PC-3 (cell line): ENCODE measurements around the gene MPST. TPM values are rescaled to one million over a fixed set of nuclear protein-coding genes. Genes with fewer than 3 reads are reported as not detected.
A peak's percentile ranks its signal among the peaks of the same experiment; 100 is the strongest.

Source experiments
- ATAC-seq: fragments of 200-7000 bp; cut with Tn5 transposase; 2 replicates; pipeline ENCODE4 v1.9.1; 2020; ENCODE audit warnings: mild to moderate bottlenecking, moderate library complexity
- BruUV-seq: library from RNA; stranded (reverse); fragments of 400-500 nt; replicated peaks from 2 replicates; lab custom pipeline; 2021; lab: Mats Ljungman, UMichigan
- CTCF ChIA-PET: fragments of 300-600 bp; sonication (Branson Sonifier 250); formaldehyde crosslinking; loops from one replicate; lab custom pipeline; 2022; ENCODE audit warnings: antibody characterized with exemption; lab: Charles Lee
- POLR2A ChIA-PET: fragments of 300-600 bp; sonication (Branson Sonifier 250); formaldehyde crosslinking; loops from one replicate; lab custom pipeline; 2022; ENCODE audit warnings: antibody characterized with exemption; ENCODE audit not compliant: unreplicated experiment; lab: Charles Lee
- DNase-seq: peaks from one replicate; pipeline ENCODE4 v3.0.0-alpha.2; 2015
- H2AFZ ChIP-seq: fragments of 300-600 bp; sonication (generic); 2 replicates; pipeline ENCODE4 v1.6.0; 2016; ENCODE audit warnings: antibody characterized with exemption, low read length
- H3F3A ChIP-seq: fragments of 300-600 bp; sonication (generic); one replicate; pipeline ENCODE4 v1.6.0; 2017; ENCODE audit warnings: antibody characterized with exemption, low read length, control low read depth, mild to moderate bottlenecking; ENCODE audit not compliant: unreplicated experiment
- H3K27ac ChIP-seq: fragments of 300-600 bp; sonication (generic); 2 replicates; pipeline ENCODE4 v1.5.1; 2016; ENCODE audit warnings: mild to moderate bottlenecking, low read length
- H3K27me3 ChIP-seq: fragments of 300-600 bp; sonication (generic); 2 replicates; pipeline ENCODE4 v1.6.1; 2016; ENCODE audit warnings: low read length, mixed read lengths
- H3K36me3 ChIP-seq: fragments of 300-600 bp; sonication (generic); 2 replicates; pipeline ENCODE4 v1.6.1; 2016; ENCODE audit warnings: low read depth, mixed run types, low read length, mixed read lengths
- H3K4me1 ChIP-seq: fragments of 300-600 bp; sonication (generic); 2 replicates; pipeline ENCODE4 v1.5.1; 2016; ENCODE audit warnings: low read length; ENCODE audit not compliant: insufficient read depth
- H3K4me2 ChIP-seq: fragments of 300-600 bp; sonication (generic); 2 replicates; pipeline ENCODE4 v1.6.0; 2016; ENCODE audit warnings: low read length
- H3K4me3 ChIP-seq: fragments of 300-600 bp; sonication (generic); 2 replicates; pipeline ENCODE4 v1.5.1; 2016; ENCODE audit warnings: mild to moderate bottlenecking, low read length, mixed read lengths
- H3K79me2 ChIP-seq: fragments of 300-600 bp; sonication (generic); 2 replicates; pipeline ENCODE4 v1.6.1; 2017; ENCODE audit warnings: low read length, mixed read lengths
- H3K9ac ChIP-seq: fragments of 300-600 bp; sonication (generic); 2 replicates; pipeline ENCODE4 v1.6.0; 2016; ENCODE audit warnings: mild to moderate bottlenecking, low read length
- H3K9me2 ChIP-seq: fragments of 300-600 bp; sonication (generic); replicated peaks from 2 replicates; pipeline ENCODE4 v1.6.1; 2016; ENCODE audit warnings: mixed run types, low read length, mixed read lengths
- H3K9me3 ChIP-seq: fragments of 300-600 bp; sonication (generic); 2 replicates; pipeline ENCODE4 v1.6.1; 2016; ENCODE audit warnings: low read length, mixed read lengths
- H4K20me1 ChIP-seq: fragments of 300-600 bp; sonication (generic); 2 replicates; pipeline ENCODE4 v1.6.1; 2016; ENCODE audit warnings: low read length, mixed read lengths
- EZH2 ChIP-seq: fragments of 300-600 bp; sonication (generic); IDR thresholded peaks from one replicate; pipeline ENCODE4 v1.6.1; 2017; ENCODE audit warnings: antibody characterized with exemption, mild to moderate bottlenecking, low read length; ENCODE audit not compliant: unreplicated experiment
- EZH2phosphoT487 ChIP-seq: fragments of 300-600 bp; sonication (generic); IDR thresholded peaks from 2 replicates; pipeline ENCODE4 v1.6.1; 2018; ENCODE audit warnings: mild to moderate bottlenecking, antibody characterized with exemption, low read length, borderline replicate concordance
- intact Hi-C: fragments of 100-400 bp; cut with micrococcal nuclease; formaldehyde crosslinking; loops from 2 replicates; pipeline ENCODE4 v1.9.0; 2023
- total RNA-seq: library from RNA; depleted of rRNA; stranded (reverse); fragments of >200 nt; gene quantifications from 2 replicates; pipeline ENCODE4 v1.2.3, GENCODE V29; 2014
- TF ChIP-seq, protein P1 (sequence below): fragments of 300-600 bp; sonication (generic); conservative IDR thresholded peaks from 2 replicates; pipeline ENCODE4 v1.5.1; 2017; ENCODE audit warnings: antibody characterized with exemption, low read depth, mild to moderate bottlenecking, low read length

Gene MPST
- total RNA-seq, 1 experiment from 2014 or later = 97.0 TPM

DNA sequence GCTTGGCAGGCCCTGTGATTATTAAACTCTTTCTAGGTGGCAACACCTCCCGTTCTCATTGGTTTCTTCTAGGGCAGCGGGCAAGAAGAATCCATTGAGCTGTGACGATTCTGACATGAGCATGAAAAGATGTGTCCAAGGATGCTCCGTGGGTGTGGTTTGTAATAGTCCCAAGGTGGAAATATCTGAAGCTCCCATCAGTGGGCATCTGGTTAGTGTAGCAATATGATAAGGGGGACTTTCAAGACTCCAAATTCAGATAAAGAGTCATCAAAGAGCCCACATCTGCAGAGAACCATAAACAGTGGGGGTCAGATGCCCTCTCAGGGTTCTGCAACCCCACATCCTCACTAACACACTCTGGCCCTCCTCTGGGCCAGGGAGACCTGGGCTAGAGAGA is 42.9 kb upstream of the MPST start:
- H3K27ac ChIP-seq = no peak overlapping the region
- no peak overlapping the region for H3K9ac ChIP-seq
- ATAC-seq (no peak), DNase-seq (no peak)
- intact Hi-C loops = loop anchor here (5.0 kb wide), 1 partner anchor 194 kb away; no protein-coding TSS in a partner anchor
- H3K9me2 ChIP-seq = no peaks in the 10 kb centered on the region
- H3K9me3 ChIP-seq = no peaks in the 10 kb centered on the region
- H3K4me2 ChIP-seq = no peak overlapping the region
- no peaks in the 10 kb centered on the region for H3K27me3 ChIP-seq
- no peak overlapping the region for H2AFZ ChIP-seq
- no peak overlapping the region for H3K4me3 ChIP-seq
- H4K20me1 ChIP-seq = no peaks in the 10 kb centered on the region
- H3K36me3 ChIP-seq = no peaks in the 10 kb centered on the region
- ChIA-PET CTCF (no interaction called here), POLR2A (no interaction called here)
- no peaks in the 10 kb centered on the region for H3K79me2 ChIP-seq
- BruUV-seq = no TSS peak
- no peaks in the 10 kb centered on the region for H3F3A ChIP-seq
- H3K4me1 ChIP-seq = no peaks in the 10 kb centered on the region
- TF ChIP-seq EZH2phosphoT487 (no peak), EZH2 (no peak)
- TF ChIP-seq, protein P1, sequence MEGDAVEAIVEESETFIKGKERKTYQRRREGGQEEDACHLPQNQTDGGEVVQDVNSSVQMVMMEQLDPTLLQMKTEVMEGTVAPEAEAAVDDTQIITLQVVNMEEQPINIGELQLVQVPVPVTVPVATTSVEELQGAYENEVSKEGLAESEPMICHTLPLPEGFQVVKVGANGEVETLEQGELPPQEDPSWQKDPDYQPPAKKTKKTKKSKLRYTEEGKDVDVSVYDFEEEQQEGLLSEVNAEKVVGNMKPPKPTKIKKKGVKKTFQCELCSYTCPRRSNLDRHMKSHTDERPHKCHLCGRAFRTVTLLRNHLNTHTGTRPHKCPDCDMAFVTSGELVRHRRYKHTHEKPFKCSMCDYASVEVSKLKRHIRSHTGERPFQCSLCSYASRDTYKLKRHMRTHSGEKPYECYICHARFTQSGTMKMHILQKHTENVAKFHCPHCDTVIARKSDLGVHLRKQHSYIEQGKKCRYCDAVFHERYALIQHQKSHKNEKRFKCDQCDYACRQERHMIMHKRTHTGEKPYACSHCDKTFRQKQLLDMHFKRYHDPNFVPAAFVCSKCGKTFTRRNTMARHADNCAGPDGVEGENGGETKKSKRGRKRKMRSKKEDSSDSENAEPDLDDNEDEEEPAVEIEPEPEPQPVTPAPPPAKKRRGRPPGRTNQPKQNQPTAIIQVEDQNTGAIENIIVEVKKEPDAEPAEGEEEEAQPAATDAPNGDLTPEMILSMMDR = no peak

DNA sequence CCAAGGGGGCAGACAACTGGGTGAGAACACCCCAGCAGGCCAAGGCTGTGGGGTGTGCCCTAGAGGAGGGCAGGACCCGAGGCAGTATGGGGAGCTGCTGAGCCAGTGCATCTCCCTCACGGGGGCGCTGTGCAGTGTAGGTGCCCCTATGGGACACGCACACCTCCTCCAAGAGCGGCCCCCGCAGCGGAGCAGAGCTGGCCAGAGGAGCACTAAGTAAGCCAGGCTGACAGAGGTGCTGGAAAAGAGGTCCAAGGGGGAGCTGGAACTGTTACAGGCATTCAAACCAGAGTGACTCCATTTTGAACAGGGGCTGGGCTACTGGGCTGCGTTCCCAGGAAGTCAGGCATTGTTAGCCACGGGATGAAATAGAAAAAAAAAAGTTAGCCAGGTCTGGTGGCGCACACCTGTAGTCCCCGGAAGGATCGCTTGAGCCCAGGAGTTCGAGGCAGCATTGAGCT is 42.1 kb upstream of the MPST start:
- Histone ChIP-seq H3K79me2 (no peaks in the 10 kb centered on the region), H3F3A (no peaks in the 10 kb centered on the region), H3K27me3 (no peaks in the 10 kb centered on the region), H3K27ac (no peak overlapping the region), H3K9ac (peak overlapping the region; percentile 28; the same call in 1 of the 2 replicates), H3K4me2 (peak overlapping the region; percentile 97), H3K36me3 (no peaks in the 10 kb centered on the region), H3K4me3 (peak overlapping the region; percentile 72), H4K20me1 (no peaks in the 10 kb centered on the region), H2AFZ (peak overlapping the region; percentile 96), H3K4me1 (no peaks in the 10 kb centered on the region), H3K9me2 (no peaks in the 10 kb centered on the region), H3K9me3 (no peaks in the 10 kb centered on the region)
- ATAC-seq = no peak; the same call in 1 of the 2 replicates
- intact Hi-C loops = loop anchor here (5.0 kb wide), 1 partner anchor 195 kb away; no protein-coding TSS in a partner anchor
- TF ChIP-seq EZH2 = no peak
- TF ChIP-seq, protein P1 = peak; percentile 37
- ChIA-PET POLR2A (interaction anchor here (0.5 kb wide), 1 partner anchor 201 kb away, joined by 3 read pairs; the partner anchor contains the start of gene IFT27), CTCF (interaction anchor here (0.5 to 0.6 kb wide), 2 partner anchors 121 to 204 kb away, joined by 3 to 11 read pairs; no protein-coding TSS in a partner anchor)
- no TSS peak for BruUV-seq
- peak; percentile 6 for DNase-seq
